Immature natural killer cell (primary cell): ENCODE measurements around the gene ANKRD33. TPM values are rescaled to one million over a fixed set of nuclear protein-coding genes. Genes with fewer than 3 reads are reported as not detected.

ENCODE experiments used
- DNase-seq, 3 donors: peaks; one replicate each; pipeline ENCODE4 v3.0.0; 2022; ENCODE audit warnings: mixed read lengths in 1 of 3
- H3K27ac Mint-ChIP-seq, 6 donors: one replicate each; pipeline ENCODE4 v1.8.0; 2020; ENCODE audit warnings: mixed read lengths in 6 of 6, mild to moderate bottlenecking in 5 of 6, inconsistent platforms in 4 of 6, moderate library complexity in 3 of 6
- H3K27me3 Mint-ChIP-seq, 3 donors: one replicate each; pipeline ENCODE4 v1.8.0; 2020 to 2021; ENCODE audit warnings: low read depth in 3 of 3, mild to moderate bottlenecking in 3 of 3, mixed read lengths in 3 of 3, moderate library complexity in 3 of 3, inconsistent platforms in 1 of 3
- H3K36me3 Mint-ChIP-seq, 3 donors: one replicate each; pipeline ENCODE4 v1.8.0; 2020; ENCODE audit warnings: mixed read lengths in 3 of 3, inconsistent platforms in 2 of 3, mild to moderate bottlenecking in 2 of 3
- H3K4me1 Mint-ChIP-seq, 2 donors: one replicate each; pipeline ENCODE4 v1.8.0; 2020; ENCODE audit warnings: inconsistent platforms in 2 of 2, mild to moderate bottlenecking in 2 of 2, mixed read lengths in 2 of 2, moderate library complexity in 1 of 2
- H3K4me3 Mint-ChIP-seq, 5 donors: one replicate each; pipeline ENCODE4 v1.8.0; 2020; ENCODE audit warnings: mild to moderate bottlenecking in 5 of 5, mixed read lengths in 5 of 5, inconsistent platforms in 3 of 5, moderate library complexity in 3 of 5
- H3K9me3 Mint-ChIP-seq, 6 donors: one replicate each; pipeline ENCODE4 v1.8.0; 2020; ENCODE audit warnings: mild to moderate bottlenecking in 6 of 6, mixed read lengths in 6 of 6, inconsistent platforms in 4 of 6, moderate library complexity in 3 of 6
- polyA plus RNA-seq, 3 donors: library from polyadenylated mRNA; unstranded; fragments of 300-500 nt; fragmentation: Illumina TruSeq; gene quantifications; one replicate each; pipeline ENCODE4 v1.2.3, GENCODE V29; 2021

Gene ANKRD33
- polyA plus RNA-seq, 3 donors from 2014 or later, result not detected

DNA sequence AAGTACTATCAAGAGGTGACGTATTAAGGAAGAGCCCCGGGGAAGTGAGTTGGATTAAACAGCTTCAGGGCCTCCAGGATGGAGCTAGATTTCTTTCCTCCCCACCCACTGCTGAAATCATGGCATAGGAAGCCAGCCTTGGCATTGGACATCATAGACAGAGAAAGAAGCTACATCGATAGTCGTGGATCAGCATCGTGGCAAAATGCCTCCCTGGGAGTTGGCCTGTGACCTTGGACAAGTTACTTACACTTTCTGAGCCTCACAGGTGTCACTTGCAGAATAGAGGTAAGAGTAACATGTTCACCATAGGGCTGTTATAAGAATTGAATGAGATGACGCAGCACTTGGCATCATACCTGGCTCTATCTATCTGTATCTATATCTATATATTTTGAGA is 5.9 kb downstream of the ANKRD33 start:
- H3K4me3 Mint-ChIP-seq, result no peak overlapping the region
- H3K36me3 Mint-ChIP-seq, result no peaks in the 10 kb centered on the region
- no peak for DNase-seq
- peaks cover 0 to 6% (median 1%) of the 10 kb centered on the region in 3 donors for H3K27me3 Mint-ChIP-seq
- H3K9me3 Mint-ChIP-seq, result no peaks in the 10 kb centered on the region
- no peak overlapping the region for H3K27ac Mint-ChIP-seq
- no peaks in the 10 kb centered on the region for H3K4me1 Mint-ChIP-seq

DNA sequence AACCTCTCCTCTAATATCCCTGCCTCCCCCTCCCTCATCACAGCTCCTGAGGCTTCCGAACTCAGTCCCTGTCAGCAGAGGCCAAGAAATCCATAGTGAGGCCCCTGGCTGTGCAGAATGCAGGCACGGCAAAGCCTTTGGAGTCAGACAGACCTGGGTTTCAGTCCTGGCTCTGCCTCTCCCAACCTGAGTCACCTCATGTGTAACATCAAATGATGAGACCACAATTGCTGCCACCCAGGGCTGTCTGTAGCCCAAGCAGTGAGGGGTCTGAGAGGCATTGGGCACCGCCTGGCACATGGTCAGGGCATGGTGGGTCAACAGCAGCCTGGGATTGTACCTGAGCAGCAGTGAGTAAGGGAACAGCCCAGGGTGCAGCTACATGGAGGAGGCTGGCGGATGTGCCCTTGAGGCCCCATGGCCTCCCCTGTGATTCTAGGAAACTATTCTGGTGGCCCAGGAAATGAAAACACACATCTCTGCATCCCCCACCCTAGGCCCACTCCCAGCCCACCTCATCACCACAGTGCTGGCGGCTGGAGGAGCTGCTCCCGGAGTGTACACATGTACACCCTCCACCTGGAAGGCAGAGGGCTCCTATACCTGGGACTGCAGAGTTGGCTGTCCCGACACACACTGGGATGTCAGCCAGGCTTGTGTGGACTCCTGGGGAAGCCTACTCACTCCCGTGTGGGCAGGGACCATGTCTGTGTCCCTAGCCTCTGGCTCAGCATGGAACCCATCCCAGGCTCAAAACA is 7.7 kb downstream of the ANKRD33 start:
- Mint-ChIP-seq H3K36me3 (no peaks in the 10 kb centered on the region), H3K4me3 (no peak overlapping the region), H3K4me1 (no peaks in the 10 kb centered on the region), H3K9me3 (no peaks in the 10 kb centered on the region), H3K27me3 (peaks cover 1 to 6% (median 3%) of the 10 kb centered on the region in 3 donors), H3K27ac (no peak overlapping the region)
- no peak for DNase-seq

DNA sequence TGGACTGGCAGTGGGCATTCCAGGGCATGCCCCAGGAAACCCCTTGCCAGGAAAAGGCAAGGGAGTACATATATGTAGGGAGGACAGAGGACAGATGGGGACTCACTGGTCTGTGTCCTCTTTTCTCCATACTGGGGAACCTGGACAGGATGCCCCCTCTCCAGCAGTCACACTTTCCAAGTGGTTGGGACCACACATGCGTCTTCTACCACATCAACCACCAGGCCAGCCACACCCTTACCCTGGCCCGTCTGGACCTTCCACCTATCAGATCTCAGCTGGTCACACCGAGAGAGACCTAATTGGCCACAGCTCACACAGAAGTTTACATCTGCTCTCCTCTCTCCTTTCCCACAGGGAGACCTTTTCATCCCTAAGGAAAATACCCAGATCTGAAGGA is 8.3 kb downstream of the ANKRD33 start:
- no peak overlapping the region for H3K4me3 Mint-ChIP-seq
- H3K4me1 Mint-ChIP-seq, result no peaks in the 10 kb centered on the region
- H3K27me3 Mint-ChIP-seq, result peaks cover 0 to 6% (median 3%) of the 10 kb centered on the region in 3 donors
- peak overlapping the region in 1 of 6 donors; percentile 45 for H3K27ac Mint-ChIP-seq
- H3K9me3 Mint-ChIP-seq, result no peaks in the 10 kb centered on the region
- DNase-seq, result no peak
- H3K36me3 Mint-ChIP-seq, result no peaks in the 10 kb centered on the region

DNA sequence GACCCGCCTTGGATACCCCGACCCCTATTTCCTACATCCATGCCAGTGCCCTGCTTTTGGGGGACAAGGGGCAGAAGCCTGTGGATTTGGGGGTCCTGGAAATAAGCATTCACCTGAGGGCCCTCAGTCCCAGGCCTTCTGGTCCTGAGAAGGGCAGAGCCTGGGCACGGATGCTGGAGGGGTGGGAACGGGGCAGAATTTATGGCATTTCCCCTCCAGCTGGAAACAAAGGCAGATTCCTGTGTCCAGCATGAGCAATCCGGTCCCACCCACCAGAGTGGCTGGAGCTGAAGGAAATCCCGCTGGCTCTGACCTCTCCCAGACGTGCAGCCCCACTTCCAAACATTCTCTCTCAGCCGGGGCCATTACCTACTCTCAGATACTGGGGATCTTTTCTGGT is 9.3 kb downstream of the ANKRD33 start:
- no peak overlapping the region for H3K27ac Mint-ChIP-seq
- no peaks in the 10 kb centered on the region for H3K36me3 Mint-ChIP-seq
- DNase-seq, result no peak
- H3K9me3 Mint-ChIP-seq, result no peaks in the 10 kb centered on the region
- H3K27me3 Mint-ChIP-seq, result peaks cover 0 to 6% (median 4%) of the 10 kb centered on the region in 3 donors
- H3K4me1 Mint-ChIP-seq, result no peaks in the 10 kb centered on the region
- H3K4me3 Mint-ChIP-seq, result no peak overlapping the region

DNA sequence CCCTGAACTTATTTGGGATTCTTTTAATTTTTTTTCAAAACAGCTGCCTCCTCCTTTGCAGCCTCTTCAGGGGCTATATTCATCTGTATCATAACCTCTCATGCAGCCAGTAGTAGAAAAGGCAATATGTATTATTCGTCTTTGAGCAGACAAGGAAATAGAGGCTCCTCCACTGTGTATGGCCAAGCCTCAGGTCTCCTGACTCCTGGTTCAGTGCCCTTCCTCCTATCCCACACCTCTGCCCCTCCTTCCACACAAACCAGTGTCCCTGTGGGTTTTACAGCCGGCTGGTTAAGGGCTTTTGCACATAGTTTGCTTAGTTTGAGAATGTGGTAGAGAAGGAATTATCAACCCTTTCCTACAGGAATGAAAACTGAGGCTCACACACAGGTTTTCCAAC is 10.6 kb downstream of the ANKRD33 start:
- DNase-seq, result no peak
- H3K4me1 Mint-ChIP-seq, result no peaks in the 10 kb centered on the region
- H3K36me3 Mint-ChIP-seq, result no peaks in the 10 kb centered on the region
- H3K27me3 Mint-ChIP-seq, result peaks cover 0 to 4% (median 0%) of the 10 kb centered on the region in 3 donors
- no peak overlapping the region for H3K4me3 Mint-ChIP-seq
- H3K9me3 Mint-ChIP-seq, result no peaks in the 10 kb centered on the region
- no peak overlapping the region for H3K27ac Mint-ChIP-seq

DNA sequence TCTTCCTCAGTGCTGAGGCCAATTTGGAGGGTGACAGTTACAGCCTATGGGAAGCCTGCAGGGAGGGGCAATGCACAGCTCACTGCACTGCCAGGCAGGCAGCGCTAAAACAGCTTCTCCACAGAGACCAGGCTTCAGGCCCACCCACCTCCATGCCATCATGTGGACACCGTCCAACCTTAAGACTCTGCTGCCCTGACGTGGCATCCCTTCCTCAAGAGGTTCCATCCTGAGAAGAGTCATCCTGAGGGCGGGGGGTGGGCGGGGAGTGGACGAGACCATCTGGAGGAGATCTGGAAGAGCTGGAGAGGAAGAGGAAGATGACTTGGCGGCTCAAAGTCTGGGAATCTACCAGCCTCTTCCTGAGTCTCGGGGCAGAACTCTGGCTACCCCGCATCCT is 11.0 kb downstream of the ANKRD33 start:
- H3K4me3 Mint-ChIP-seq, result no peak overlapping the region
- H3K36me3 Mint-ChIP-seq, result no peaks in the 10 kb centered on the region
- H3K27me3 Mint-ChIP-seq, result peaks cover 0 to 4% (median 0%) of the 10 kb centered on the region in 3 donors
- H3K9me3 Mint-ChIP-seq, result no peaks in the 10 kb centered on the region
- no peak overlapping the region for H3K27ac Mint-ChIP-seq
- no peaks in the 10 kb centered on the region for H3K4me1 Mint-ChIP-seq
- no peak for DNase-seq

DNA sequence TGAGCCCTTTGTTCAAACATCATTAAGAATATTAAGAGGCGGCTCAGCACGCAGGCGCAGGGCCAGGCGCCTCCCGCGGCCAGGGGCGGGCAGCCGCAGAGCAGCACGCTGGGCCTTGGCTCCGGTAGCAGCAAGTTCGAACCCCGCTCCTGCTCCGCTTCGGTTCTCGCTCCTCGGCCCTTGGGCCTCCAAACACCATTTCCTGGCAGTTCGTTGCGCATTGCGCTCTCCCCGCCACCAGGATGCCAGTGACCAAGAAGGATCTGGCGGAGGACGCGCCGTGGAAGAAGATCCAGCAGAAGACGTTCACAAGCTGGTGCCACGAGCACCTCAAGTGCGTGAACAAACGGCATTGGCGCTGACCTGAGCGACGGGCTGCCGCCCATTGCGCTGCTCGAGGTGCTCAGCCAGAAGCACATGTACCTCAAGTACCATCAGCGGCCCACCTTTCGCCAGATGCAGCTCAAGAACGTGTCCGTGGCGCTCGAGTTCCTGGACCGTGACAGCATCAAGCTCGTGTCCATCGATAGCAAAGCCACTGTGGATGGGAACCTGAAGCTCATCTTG is 12.5 kb downstream of the ANKRD33 start:
- H3K36me3 Mint-ChIP-seq, result no peaks in the 10 kb centered on the region
- DNase-seq, result no peak
- peaks cover 0 to 4% (median 2%) of the 10 kb centered on the region in 3 donors for H3K27me3 Mint-ChIP-seq
- H3K4me3 Mint-ChIP-seq, result no peak overlapping the region
- no peaks in the 10 kb centered on the region for H3K9me3 Mint-ChIP-seq
- H3K27ac Mint-ChIP-seq, result no peak overlapping the region
- no peaks in the 10 kb centered on the region for H3K4me1 Mint-ChIP-seq

DNA sequence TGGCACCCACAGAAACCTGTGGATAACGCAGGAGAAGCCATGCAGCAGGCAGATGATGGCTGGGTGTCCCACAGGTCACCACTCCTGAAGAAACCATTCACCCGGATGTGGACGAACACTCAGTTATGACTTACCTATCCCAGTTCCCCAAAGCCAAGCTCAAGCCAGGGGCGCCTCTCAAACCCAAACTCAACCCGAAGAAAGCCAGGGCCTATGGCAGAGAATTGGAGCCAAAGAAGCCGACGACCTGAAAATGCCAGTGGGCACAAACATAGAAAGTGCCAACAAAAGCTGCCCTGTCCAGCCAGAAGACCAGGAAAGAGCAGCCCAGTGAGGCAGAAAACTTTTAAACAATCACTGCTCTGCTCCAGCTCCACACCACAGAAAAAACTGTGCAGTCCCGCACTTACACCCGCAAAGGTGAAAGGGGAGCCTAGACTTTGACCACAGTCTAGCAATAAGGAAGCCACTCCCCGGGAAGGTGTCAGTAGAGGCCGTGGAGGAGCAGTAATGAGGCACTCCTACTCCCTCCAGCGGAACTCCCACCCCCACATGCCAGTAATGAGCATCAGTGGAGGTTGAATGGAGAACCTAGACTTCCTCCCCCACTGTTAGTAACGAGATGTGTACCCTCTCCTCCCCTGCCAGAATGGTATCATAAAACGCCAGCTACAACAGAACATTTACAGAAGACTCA is 13.4 kb downstream of the ANKRD33 start:
- Mint-ChIP-seq H3K4me3 (no peak overlapping the region), H3K9me3 (no peaks in the 10 kb centered on the region)
- no peak for DNase-seq

DNA sequence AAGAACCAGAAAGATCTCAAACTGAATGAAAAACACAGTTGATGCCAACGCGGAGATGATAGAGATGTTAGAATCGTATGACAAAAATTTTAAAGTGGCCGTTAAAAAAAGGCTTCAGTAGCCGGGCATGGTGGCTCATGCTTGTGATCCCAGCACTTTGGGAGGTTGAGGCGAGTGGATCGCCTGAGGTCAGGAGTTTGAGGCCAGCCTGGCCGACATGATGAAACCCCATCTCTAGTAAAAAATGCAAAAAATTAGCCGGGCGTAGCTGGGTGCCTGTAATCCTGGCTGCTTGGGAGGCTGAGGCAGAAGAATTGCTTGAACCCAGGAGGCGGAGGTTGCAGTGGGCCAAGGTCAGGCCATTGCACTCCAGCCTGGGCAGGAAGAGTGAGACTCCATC is 14.0 kb downstream of the ANKRD33 start:
- no peak for DNase-seq
- Mint-ChIP-seq H3K4me3 (no peak overlapping the region), H3K27me3 (peaks cover 0 to 8% (median 2%) of the 10 kb centered on the region in 3 donors), H3K4me1 (no peaks in the 10 kb centered on the region), H3K36me3 (no peaks in the 10 kb centered on the region), H3K9me3 (no peaks in the 10 kb centered on the region), H3K27ac (no peak overlapping the region)

More for the DNA sequence above, 13.4 kb downstream of the ANKRD33 start:
- H3K36me3 Mint-ChIP-seq, result no peaks in the 10 kb centered on the region
- H3K4me1 Mint-ChIP-seq, result no peaks in the 10 kb centered on the region
- H3K27ac Mint-ChIP-seq, result no peak overlapping the region
- H3K27me3 Mint-ChIP-seq, result peaks cover 0 to 7% (median 2%) of the 10 kb centered on the region in 3 donors

DNA sequence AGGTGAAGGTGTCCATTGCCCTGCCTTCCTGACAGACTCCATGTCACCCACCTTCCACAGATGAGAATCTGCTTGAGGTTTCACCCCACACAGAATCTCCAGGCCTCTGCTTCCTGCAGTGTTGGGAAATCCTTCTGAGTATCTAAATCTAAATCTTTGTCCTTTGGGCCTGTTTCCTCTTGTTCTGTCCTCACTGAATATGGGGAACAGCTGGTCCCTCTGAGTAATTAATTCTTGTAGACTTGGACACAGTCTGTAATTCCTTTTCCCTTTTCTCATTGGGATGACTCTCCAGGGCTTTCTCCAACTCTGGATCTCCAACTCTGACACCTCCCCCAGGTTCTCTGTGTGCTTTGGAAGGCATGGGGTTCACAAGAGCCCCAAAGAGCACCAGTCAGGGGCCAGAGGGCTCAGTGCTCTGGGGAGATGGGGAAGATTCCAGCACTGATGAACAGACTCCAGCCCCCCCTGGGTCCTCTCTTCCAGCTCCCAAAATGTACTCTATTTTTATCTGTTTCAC is 17.1 kb downstream of the ANKRD33 start:
- no peaks in the 10 kb centered on the region for H3K36me3 Mint-ChIP-seq
- H3K9me3 Mint-ChIP-seq, result no peaks in the 10 kb centered on the region
- no peak for DNase-seq
- no peak overlapping the region for H3K4me3 Mint-ChIP-seq
- H3K27me3 Mint-ChIP-seq, result peaks cover 7 to 16% (median 11%) of the 10 kb centered on the region in 3 donors
- H3K4me1 Mint-ChIP-seq, result peaks cover 0 to 2% of the 10 kb centered on the region in 2 donors
- no peak overlapping the region for H3K27ac Mint-ChIP-seq

DNA sequence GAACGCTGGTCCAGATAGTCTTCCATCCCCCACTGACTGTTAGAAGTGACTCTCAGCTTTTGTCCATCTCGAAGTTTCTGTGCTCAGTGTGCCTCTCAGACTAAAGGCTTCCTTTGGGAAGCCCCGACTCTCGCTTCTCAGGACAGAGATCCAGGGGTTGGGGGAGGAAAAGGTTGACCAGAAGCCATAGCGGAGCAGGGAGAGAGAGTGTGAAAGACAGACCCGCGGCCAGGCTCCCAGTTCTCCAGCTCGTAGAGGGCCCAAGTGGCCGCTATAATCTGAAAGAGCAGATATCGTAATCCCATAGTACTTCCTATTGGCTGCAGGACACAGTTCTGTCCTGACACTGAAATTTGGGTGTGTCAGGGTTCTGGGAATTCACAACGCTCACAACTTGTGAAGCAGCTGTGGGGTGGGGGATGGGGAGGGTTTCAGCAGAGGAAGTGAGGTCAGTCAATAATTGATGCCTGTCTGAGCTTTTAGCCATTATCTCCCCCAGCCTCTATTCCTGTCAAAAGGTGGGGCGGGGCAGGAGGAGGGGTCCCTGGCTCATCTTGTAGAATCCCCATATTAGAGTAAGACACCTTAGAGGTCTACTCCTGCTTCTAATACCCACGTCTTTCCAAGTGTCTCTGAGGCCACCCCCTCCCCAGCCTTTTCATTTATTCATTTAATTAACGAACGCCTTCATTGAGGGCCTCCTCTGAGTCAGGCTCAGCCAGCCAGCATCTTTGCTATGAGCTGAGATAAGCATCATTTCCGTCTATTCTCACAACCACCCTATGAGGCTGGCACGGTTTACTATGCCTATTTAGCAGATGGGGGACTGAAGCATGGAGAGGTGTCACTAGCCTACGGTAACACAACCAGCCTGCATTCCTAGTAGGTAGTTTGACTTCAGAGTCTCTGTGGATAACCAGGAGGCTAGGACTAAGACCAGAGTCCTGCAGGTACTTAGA is 17.8 kb downstream of the ANKRD33 start:
- peak overlapping the region in 1 of 6 donors; percentile 45 for H3K27ac Mint-ChIP-seq
- H3K9me3 Mint-ChIP-seq, result no peaks in the 10 kb centered on the region
- no peak overlapping the region for H3K4me3 Mint-ChIP-seq

DNA sequence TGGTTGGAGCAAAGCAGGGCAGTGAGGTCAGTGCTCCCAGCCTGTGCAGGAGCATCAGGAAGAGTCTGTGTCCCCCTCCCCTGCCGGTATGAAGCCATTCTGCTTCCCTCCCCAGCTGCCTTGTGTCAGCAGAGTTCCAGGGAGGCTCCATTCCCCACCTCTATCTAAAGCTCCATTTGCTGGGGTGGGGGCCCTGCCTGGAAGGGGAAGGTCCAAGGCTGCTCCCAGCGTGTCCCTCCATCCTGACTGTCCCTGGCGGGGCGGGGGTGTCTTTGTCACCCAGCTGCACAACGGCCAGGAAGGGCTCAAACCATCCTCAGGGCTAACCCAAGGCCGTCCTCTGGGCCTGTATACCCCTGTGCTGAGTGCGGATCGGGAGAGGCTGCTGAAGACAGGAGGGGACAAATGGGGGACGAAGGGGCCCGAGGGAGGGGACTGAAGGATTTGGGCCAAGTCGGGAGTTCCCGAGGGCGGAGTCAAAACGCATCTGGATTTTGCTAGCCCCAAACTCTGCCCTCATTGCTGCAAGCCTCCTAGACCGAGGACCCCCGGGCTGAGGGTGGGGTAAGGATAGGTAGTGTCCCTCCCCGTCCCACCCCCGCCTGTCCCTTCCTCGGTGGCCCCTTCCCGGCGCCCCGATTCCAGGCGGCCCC is 18.7 kb downstream of the ANKRD33 start:
- H3K4me1 Mint-ChIP-seq, result peaks cover 0 to 2% of the 10 kb centered on the region in 2 donors
- peak overlapping the region in 1 of 5 donors; percentile 33 for H3K4me3 Mint-ChIP-seq
- DNase-seq, result no peak
- no peak overlapping the region for H3K27ac Mint-ChIP-seq
- H3K36me3 Mint-ChIP-seq, result no peaks in the 10 kb centered on the region
- no peaks in the 10 kb centered on the region for H3K9me3 Mint-ChIP-seq
- H3K27me3 Mint-ChIP-seq, result peaks cover 7 to 19% (median 11%) of the 10 kb centered on the region in 3 donors

More for the DNA sequence above, 17.8 kb downstream of the ANKRD33 start:
- H3K4me1 Mint-ChIP-seq, result peaks cover 0 to 2% of the 10 kb centered on the region in 2 donors
- H3K36me3 Mint-ChIP-seq, result no peaks in the 10 kb centered on the region
- H3K27me3 Mint-ChIP-seq, result peaks cover 7 to 15% (median 11%) of the 10 kb centered on the region in 3 donors
- DNase-seq, result no peak
